Measurements from ENCODE around the gene SEC14L5. TPM values are rescaled to one million over a fixed set of nuclear protein-coding genes. Genes with fewer than 3 reads are reported as not detected.

Gene SEC14L5
- total and polyA plus RNA-seq, 8 donors = 0.15 to 30.3 (median 0.38) TPM; not detected in 2

DNA sequence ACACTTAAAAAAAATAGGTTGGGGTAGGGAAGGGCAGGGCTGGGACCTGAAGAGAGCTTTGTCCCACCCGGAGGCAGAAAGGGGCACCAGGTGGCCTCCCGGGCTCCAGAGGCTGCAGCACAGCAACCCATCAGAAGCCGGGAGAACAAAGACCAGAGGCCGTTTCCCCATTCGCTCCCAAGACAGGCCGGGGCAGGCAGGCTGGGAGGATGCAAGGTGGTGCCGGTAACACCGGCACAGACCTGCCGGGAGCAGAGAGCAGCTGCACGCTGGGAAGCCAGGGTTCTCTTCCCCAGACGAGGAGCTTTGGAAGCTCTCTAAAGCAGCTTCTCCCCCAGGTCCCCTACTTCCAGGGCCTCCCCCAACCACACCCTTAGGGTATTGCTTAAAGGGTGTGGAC, 26.7 kb upstream of the SEC14L5 start:
- intact Hi-C loops (cut with DNase I; ENCODE audit: low total_unique reads) = loop anchor here (10.0 kb wide), 1 partner anchor 47 kb away; no protein-coding TSS in a partner anchor
- Histone ChIP-seq H3K27ac (no peak overlapping the region), H3K4me3 (no peak overlapping the region), H3K36me3 (no peaks in the 10 kb centered on the region), H3K9me3 (peaks cover 0 to 16% (median 12%) of the 10 kb centered on the region in 4 donors), H3K4me1 (peaks cover 10 to 25% (median 19%) of the 10 kb centered on the region in 4 donors), H3K27me3 (peaks cover 0 to 18% (median 5%) of the 10 kb centered on the region in 3 donors)
- TF ChIP-seq POLR2A (IDR thresholded peaks at IDR 0.05) (no peak), POLR2AphosphoS5 (IDR thresholded peaks at IDR 0.05) (no peak)
- 81 to 91% (median 88%) methylated on average over 8 to 11 of the region's 11 CpGs for WGBS, 5 donors
- no peak for DNase-seq

DNA sequence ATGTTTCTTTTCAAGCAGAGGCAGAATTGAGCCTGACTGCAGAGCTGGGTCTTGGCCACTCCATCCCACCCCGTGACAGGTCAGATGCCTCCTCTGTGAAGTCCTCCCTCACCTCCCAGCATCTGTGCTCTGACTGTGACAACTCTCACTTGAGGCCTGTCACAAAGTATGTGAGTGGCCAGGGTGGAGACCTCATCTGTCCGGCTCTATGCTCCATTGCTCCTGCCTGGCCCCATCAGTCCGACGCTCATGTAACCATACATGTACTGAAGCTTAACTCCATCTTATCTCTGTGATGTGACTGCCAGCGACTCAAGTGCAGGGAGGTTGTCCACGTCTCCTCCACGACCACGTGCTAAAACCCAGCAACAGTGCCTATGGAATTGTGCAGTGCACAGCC, 24.7 kb upstream of the SEC14L5 start:
- intact Hi-C loops (cut with DNase I; ENCODE audit: low total_unique reads) = loop anchor here (10.0 kb wide), 1 partner anchor 49 kb away; no protein-coding TSS in a partner anchor
- peaks cover 0 to 38% (median 14%) of the 10 kb centered on the region in 3 donors for H3K27me3 ChIP-seq
- TF ChIP-seq POLR2A (IDR thresholded peaks at IDR 0.05) = no peak
- no peak for TF ChIP-seq EP300 (IDR thresholded peaks at IDR 0.05)
- no peak for TF ChIP-seq POLR2AphosphoS5 (IDR thresholded peaks at IDR 0.05)
- no peaks in the 10 kb centered on the region for H3K36me3 ChIP-seq
- no peak overlapping the region for H3K27ac ChIP-seq
- no peak for DNase-seq
- no peaks in the 10 kb centered on the region for H3K9me3 ChIP-seq
- H3K4me3 ChIP-seq = no peak overlapping the region
- 60 to 68% (median 67%) methylated on average over 7 to 8 of the region's 8 CpGs for WGBS, 5 donors
- H3K4me1 ChIP-seq = peaks cover 21 to 42% (median 32%) of the 10 kb centered on the region in 4 donors

DNA sequence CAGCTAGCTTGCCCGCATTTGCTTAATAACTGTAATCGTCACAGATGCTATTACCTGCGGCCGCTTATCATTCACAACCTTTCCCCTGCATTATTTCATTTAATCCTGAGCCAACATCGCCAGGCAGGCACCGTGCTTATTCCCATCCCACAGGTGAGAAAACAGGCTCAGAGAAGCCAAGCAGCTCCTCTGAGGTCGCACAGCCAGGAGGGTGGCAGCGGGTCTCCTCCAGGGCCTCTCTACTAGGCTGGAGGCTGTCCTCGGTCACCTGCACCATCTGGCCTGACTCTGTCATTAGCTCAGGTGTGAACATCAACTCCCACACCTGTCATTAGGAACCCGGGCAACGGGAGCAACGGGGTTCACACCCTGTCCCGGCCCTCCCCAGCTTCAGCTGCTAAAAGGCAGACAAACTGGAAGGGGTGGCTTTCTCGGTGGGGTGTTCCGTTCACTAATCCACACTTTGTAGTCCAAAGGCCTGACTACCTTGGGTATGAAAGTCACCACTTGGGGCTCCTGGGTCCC, 24.2 kb upstream of the SEC14L5 start:
- WGBS, 5 donors = 68 to 91% (median 75%) methylated on average over 9 to 15 of the region's 15 CpGs
- TF ChIP-seq, protein P1, sequence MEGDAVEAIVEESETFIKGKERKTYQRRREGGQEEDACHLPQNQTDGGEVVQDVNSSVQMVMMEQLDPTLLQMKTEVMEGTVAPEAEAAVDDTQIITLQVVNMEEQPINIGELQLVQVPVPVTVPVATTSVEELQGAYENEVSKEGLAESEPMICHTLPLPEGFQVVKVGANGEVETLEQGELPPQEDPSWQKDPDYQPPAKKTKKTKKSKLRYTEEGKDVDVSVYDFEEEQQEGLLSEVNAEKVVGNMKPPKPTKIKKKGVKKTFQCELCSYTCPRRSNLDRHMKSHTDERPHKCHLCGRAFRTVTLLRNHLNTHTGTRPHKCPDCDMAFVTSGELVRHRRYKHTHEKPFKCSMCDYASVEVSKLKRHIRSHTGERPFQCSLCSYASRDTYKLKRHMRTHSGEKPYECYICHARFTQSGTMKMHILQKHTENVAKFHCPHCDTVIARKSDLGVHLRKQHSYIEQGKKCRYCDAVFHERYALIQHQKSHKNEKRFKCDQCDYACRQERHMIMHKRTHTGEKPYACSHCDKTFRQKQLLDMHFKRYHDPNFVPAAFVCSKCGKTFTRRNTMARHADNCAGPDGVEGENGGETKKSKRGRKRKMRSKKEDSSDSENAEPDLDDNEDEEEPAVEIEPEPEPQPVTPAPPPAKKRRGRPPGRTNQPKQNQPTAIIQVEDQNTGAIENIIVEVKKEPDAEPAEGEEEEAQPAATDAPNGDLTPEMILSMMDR (IDR thresholded peaks at IDR 0.05) = no peak
- TF ChIP-seq POLR2AphosphoS5 (IDR thresholded peaks at IDR 0.05) = no peak
- TF ChIP-seq EP300 (IDR thresholded peaks at IDR 0.05) = no peak
- no peak for TF ChIP-seq POLR2A (IDR thresholded peaks at IDR 0.05)
- Histone ChIP-seq H3K27me3 (peaks cover 0 to 39% (median 14%) of the 10 kb centered on the region in 3 donors), H3K9me3 (no peaks in the 10 kb centered on the region), H3K27ac (no peak overlapping the region), H3K36me3 (no peaks in the 10 kb centered on the region), H3K4me3 (no peak overlapping the region), H3K4me1 (peaks cover 21 to 42% (median 32%) of the 10 kb centered on the region in 4 donors)
- intact Hi-C loops (cut with DNase I; ENCODE audit: low total_unique reads) = loop anchor here (10.0 kb wide), 1 partner anchor 49 kb away; no protein-coding TSS in a partner anchor
- peak in 1 of 2 donors; percentile 47 for DNase-seq

DNA sequence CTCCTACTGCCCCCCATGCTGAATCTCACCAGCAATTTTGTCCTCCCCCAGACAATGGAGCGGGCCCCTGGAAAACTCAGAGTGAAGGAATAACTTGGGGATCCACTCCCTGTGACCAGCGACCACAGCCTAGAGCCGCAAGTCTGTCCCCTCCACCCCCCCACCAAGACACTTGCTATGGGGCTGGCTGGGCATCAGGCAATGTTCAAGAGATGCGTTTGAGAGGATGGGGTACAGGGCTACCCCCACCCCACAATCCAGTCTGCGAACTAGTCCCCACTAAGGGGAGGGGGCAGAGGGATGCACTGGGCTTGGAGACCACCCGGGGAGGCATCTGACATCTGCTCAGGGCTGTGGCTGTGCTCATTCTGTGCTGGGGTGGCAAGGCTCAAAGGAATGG, 23.5 kb upstream of the SEC14L5 start:
- intact Hi-C loops (cut with DNase I; ENCODE audit: low total_unique reads) = loop anchor here (10.0 kb wide), 1 partner anchor 50 kb away; no protein-coding TSS in a partner anchor
- peak overlapping the region in 1 of 5 donors; percentile 26 for H3K27ac ChIP-seq
- peaks cover 21 to 42% (median 32%) of the 10 kb centered on the region in 4 donors for H3K4me1 ChIP-seq
- no peaks in the 10 kb centered on the region for H3K36me3 ChIP-seq
- no peak overlapping the region for H3K4me3 ChIP-seq
- TF ChIP-seq POLR2AphosphoS5 (IDR thresholded peaks at IDR 0.05) = no peak
- TF ChIP-seq, protein P1 (IDR thresholded peaks at IDR 0.05) = no peak
- no peak for TF ChIP-seq POLR2A (IDR thresholded peaks at IDR 0.05)
- no peak for TF ChIP-seq EP300 (IDR thresholded peaks at IDR 0.05)
- H3K9me3 ChIP-seq = no peaks in the 10 kb centered on the region
- WGBS, 5 donors = 88 to 95% (median 91%) methylated on average over 3 to 6 of the region's 6 CpGs
- peaks cover 0 to 39% (median 14%) of the 10 kb centered on the region in 3 donors for H3K27me3 ChIP-seq
- DNase-seq = no peak

DNA sequence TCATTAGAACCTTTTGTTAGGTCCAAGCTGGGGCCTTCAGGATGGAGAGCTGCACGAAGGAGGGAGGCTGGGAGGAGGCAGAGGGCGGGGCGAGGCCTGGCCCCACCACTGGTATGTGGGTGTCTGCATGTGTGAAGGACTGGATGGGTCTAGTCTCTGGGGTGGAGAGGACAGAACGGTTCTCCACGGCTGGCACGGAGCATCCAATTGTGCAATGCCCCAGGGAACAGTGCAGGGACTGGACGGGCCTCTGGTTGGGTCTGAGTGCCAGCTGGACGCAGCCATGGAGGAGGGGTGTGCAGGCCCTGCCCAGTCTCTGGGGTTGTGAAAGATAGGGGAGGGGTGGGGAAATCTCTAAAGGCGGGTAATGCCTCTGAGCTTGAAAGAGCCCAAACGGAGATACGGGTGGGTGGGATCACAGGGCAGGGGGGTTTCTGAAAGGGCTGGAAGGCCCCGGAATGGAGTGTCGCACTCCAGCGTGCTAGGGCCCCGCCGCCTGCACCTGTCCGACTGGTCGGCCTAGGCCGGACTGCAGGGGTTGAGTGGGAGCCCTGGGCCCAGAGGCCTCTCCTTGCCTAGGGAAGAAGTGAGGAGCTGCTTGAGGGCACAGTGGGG, 22.8 kb upstream of the SEC14L5 start:
- peak overlapping the region in 4 of 5 donors; percentile 77 to 85 (median 80) for H3K27ac ChIP-seq
- intact Hi-C loops (cut with DNase I; ENCODE audit: low total_unique reads) = loop anchor here (10.0 kb wide), 1 partner anchor 51 kb away; no protein-coding TSS in a partner anchor

More for the DNA sequence above, 22.8 kb upstream of the SEC14L5 start:
- H3K36me3 ChIP-seq = no peaks in the 10 kb centered on the region
- peak; percentile 64 to 83 for DNase-seq
- TF ChIP-seq EP300 (IDR thresholded peaks at IDR 0.05) (no peak), POLR2AphosphoS5 (IDR thresholded peaks at IDR 0.05) (peak in 2 of 3 donors; percentile 44 to 68), POLR2A (IDR thresholded peaks at IDR 0.05) (no peak)
- TF ChIP-seq, protein P1 (IDR thresholded peaks at IDR 0.05) = no peak
- peaks cover 0 to 39% (median 14%) of the 10 kb centered on the region in 3 donors for H3K27me3 ChIP-seq
- H3K9me3 ChIP-seq = no peaks in the 10 kb centered on the region
- H3K4me1 ChIP-seq = peaks cover 21 to 42% (median 32%) of the 10 kb centered on the region in 4 donors
- 30 to 53% (median 43%) methylated on average over 11 to 19 of the region's 19 CpGs for WGBS, 5 donors
- peak overlapping the region; percentile 59 to 79 (median 68) for H3K4me3 ChIP-seq
